Adrenal gland (tissue), 5 donors: ENCODE data around the gene CEBPE.

Experiments used
- POLR2A ChIP-seq, 2 donors: fragments of 450-650 bp; IDR thresholded peaks; one replicate each; pipeline ENCODE4 v1.6.1; 2017; ENCODE audit warnings: antibody characterized with exemption in 2 of 2, mild to moderate bottlenecking in 2 of 2, moderate library complexity in 1 of 2
- TF ChIP-seq, protein P1 (sequence below), 6 experiments: fragments of 450-650 bp in 4 of 6; fragments of 200-600 bp in 2 of 6; sonication (generic) in 1 of 6; IDR thresholded peaks; 1 replicate in 5 of 6; 2 replicates in 1 of 6; pipeline versions ENCODE4 v1.5.1 to v1.8.0; 2016 to 2021; ENCODE audit warnings: antibody characterized with exemption in 6 of 6, mild to moderate bottlenecking in 2 of 6, moderate library complexity in 1 of 6
- donor health status: DM: no; HTN: no; CAD: no.

- TF ChIP-seq, protein P1, sequence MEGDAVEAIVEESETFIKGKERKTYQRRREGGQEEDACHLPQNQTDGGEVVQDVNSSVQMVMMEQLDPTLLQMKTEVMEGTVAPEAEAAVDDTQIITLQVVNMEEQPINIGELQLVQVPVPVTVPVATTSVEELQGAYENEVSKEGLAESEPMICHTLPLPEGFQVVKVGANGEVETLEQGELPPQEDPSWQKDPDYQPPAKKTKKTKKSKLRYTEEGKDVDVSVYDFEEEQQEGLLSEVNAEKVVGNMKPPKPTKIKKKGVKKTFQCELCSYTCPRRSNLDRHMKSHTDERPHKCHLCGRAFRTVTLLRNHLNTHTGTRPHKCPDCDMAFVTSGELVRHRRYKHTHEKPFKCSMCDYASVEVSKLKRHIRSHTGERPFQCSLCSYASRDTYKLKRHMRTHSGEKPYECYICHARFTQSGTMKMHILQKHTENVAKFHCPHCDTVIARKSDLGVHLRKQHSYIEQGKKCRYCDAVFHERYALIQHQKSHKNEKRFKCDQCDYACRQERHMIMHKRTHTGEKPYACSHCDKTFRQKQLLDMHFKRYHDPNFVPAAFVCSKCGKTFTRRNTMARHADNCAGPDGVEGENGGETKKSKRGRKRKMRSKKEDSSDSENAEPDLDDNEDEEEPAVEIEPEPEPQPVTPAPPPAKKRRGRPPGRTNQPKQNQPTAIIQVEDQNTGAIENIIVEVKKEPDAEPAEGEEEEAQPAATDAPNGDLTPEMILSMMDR (IDR thresholded peaks at IDR 0.05): no peak
- no peak for TF ChIP-seq POLR2A (IDR thresholded peaks at IDR 0.05)
These were observed 49.6 kb downstream of the CEBPE start for GRCh38 chr14:23069413-23069806.
